Gastroesophageal sphincter (tissue), 3 donors: ENCODE results near the gene ARSI.

Experiments used
- POLR2A ChIP-seq, 2 donors: fragments of 450-650 bp; IDR thresholded peaks; one replicate each; pipeline ENCODE4 v1.6.1; 2017; ENCODE audit warnings: antibody characterized with exemption in 2 of 2, mild to moderate bottlenecking in 2 of 2, moderate library complexity in 1 of 2
- POLR2AphosphoS5 ChIP-seq: sonication (generic); formaldehyde crosslinking; IDR thresholded peaks from one replicate; pipeline ENCODE4 v1.6.1; 2017; ENCODE audit warnings: antibody characterized with exemption
- TF ChIP-seq, protein P1 (sequence below), 4 experiments: fragments of 200-600 bp in 2 of 4; fragments of 450-650 bp in 2 of 4; sonication (generic) in 1 of 4; IDR thresholded peaks; one replicate each; pipeline ENCODE4 v1.5.1; 2017 to 2019; ENCODE audit warnings: antibody characterized with exemption in 4 of 4, mild to moderate bottlenecking in 2 of 4, moderate library complexity in 2 of 4

DNA sequence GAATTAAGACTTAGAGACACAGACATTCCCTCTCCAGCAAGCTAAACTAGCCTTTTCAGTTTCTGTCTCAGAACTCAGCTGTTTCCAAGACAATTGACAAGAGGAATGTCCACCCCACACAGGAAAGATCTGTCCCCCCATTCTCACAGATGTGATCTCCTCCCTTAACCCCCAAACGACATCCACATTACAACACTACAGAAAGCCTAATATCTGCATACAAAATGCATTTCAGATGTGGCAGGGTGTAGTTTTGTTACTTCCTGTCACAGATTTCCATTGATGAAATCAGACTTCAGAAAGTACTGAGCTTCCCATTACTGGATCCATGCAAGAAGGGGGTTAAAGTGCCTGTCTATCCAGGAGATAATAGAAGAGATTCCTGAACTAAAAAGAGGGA lies 2.9 kb upstream of the ARSI start:
- TF ChIP-seq, protein P1, sequence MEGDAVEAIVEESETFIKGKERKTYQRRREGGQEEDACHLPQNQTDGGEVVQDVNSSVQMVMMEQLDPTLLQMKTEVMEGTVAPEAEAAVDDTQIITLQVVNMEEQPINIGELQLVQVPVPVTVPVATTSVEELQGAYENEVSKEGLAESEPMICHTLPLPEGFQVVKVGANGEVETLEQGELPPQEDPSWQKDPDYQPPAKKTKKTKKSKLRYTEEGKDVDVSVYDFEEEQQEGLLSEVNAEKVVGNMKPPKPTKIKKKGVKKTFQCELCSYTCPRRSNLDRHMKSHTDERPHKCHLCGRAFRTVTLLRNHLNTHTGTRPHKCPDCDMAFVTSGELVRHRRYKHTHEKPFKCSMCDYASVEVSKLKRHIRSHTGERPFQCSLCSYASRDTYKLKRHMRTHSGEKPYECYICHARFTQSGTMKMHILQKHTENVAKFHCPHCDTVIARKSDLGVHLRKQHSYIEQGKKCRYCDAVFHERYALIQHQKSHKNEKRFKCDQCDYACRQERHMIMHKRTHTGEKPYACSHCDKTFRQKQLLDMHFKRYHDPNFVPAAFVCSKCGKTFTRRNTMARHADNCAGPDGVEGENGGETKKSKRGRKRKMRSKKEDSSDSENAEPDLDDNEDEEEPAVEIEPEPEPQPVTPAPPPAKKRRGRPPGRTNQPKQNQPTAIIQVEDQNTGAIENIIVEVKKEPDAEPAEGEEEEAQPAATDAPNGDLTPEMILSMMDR (IDR thresholded peaks at IDR 0.05): no peak
- TF ChIP-seq POLR2A (IDR thresholded peaks at IDR 0.05) (no peak), POLR2AphosphoS5 (no peak)
